ENCODE data around the gene NR6A1.

DNA sequence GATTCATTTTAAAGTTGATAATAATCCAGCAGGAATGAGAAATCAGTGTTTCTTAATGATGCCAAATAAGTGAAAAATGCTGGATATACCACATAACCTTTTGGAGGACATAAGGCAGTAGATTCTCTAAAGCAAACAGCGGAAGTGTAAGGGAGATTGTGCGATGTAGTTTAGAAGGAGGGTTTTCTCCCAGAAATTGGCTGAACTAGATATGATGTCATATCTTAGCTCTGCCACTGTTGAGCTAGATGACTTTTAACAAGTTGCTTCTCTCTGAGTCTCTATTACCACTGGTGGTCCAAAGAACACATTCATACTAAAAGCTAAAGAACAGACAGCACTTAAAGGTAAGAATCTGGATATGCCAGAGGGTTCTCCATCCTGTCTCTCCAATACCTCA is 107.0 kb downstream of the NR6A1 start:
- TF ChIP-seq, protein P1, sequence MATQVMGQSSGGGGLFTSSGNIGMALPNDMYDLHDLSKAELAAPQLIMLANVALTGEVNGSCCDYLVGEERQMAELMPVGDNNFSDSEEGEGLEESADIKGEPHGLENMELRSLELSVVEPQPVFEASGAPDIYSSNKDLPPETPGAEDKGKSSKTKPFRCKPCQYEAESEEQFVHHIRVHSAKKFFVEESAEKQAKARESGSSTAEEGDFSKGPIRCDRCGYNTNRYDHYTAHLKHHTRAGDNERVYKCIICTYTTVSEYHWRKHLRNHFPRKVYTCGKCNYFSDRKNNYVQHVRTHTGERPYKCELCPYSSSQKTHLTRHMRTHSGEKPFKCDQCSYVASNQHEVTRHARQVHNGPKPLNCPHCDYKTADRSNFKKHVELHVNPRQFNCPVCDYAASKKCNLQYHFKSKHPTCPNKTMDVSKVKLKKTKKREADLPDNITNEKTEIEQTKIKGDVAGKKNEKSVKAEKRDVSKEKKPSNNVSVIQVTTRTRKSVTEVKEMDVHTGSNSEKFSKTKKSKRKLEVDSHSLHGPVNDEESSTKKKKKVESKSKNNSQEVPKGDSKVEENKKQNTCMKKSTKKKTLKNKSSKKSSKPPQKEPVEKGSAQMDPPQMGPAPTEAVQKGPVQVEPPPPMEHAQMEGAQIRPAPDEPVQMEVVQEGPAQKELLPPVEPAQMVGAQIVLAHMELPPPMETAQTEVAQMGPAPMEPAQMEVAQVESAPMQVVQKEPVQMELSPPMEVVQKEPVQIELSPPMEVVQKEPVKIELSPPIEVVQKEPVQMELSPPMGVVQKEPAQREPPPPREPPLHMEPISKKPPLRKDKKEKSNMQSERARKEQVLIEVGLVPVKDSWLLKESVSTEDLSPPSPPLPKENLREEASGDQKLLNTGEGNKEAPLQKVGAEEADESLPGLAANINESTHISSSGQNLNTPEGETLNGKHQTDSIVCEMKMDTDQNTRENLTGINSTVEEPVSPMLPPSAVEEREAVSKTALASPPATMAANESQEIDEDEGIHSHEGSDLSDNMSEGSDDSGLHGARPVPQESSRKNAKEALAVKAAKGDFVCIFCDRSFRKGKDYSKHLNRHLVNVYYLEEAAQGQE (IDR thresholded peaks at IDR 0.05): no peak
- TF ChIP-seq CHD2 (IDR thresholded peaks at IDR 0.05; ENCODE audit: low read length, partially characterized antibody) (no peak), EP300 (IDR thresholded peaks at IDR 0.05) (no peak), SREBF2 (IDR thresholded peaks at IDR 0.05) (no peak)
- TF ChIP-seq, protein P2, sequence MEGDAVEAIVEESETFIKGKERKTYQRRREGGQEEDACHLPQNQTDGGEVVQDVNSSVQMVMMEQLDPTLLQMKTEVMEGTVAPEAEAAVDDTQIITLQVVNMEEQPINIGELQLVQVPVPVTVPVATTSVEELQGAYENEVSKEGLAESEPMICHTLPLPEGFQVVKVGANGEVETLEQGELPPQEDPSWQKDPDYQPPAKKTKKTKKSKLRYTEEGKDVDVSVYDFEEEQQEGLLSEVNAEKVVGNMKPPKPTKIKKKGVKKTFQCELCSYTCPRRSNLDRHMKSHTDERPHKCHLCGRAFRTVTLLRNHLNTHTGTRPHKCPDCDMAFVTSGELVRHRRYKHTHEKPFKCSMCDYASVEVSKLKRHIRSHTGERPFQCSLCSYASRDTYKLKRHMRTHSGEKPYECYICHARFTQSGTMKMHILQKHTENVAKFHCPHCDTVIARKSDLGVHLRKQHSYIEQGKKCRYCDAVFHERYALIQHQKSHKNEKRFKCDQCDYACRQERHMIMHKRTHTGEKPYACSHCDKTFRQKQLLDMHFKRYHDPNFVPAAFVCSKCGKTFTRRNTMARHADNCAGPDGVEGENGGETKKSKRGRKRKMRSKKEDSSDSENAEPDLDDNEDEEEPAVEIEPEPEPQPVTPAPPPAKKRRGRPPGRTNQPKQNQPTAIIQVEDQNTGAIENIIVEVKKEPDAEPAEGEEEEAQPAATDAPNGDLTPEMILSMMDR (IDR thresholded peaks at IDR 0.05): no peak

Data from A549 (cell line).